H1 (cell line): ENCODE data around the gene TFF3. TPM values are rescaled to one million over a fixed set of nuclear protein-coding genes. Genes with fewer than 3 reads are reported as not detected.

ENCODE experiments used
- CTCF ChIA-PET: fragments of 300-600 bp; sonication (Branson Sonifier 250); formaldehyde crosslinking; loops from one replicate; lab custom pipeline; 2021; ENCODE audit not compliant: partially characterized antibody; lab: Charles Lee
- POLR2A ChIA-PET: fragments of 300-600 bp; sonication (Branson Sonifier 250); formaldehyde crosslinking; loops from one replicate; lab custom pipeline; 2021; ENCODE audit warnings: inconsistent platforms; ENCODE audit not compliant: partially characterized antibody; lab: Charles Lee
- DNase-seq, 2 experiments: peaks; one replicate each; pipeline versions ENCODE4 v3.0.0 to v3.0.0-alpha.2; 2010 to 2022; ENCODE audit warnings: low spot score in 2 of 2, low read depth in 1 of 2, mixed read lengths in 1 of 2
- FAIRE-seq: peaks from 2 replicates; lab custom pipeline; 2011; peaks lifted over from hg19 to GRCh38; lab: Jason Lieb, UNC
- H2AFZ ChIP-seq: 2 replicates; pipeline ENCODE4 v1.8.1; 2012; ENCODE audit warnings: low read length, inconsistent platforms
- H2AK5ac ChIP-seq: 2 replicates; pipeline ENCODE4 v1.6.1; 2013; ENCODE audit warnings: low read depth, low read length
- H2BK120ac ChIP-seq: replicated peaks from 2 replicates; pipeline ENCODE3; 2013; ENCODE audit warnings: low read depth, low read length, inconsistent platforms
- H2BK12ac ChIP-seq: 2 replicates; pipeline ENCODE4 v1.6.1; 2013; ENCODE audit warnings: low read depth, low read length
- H2BK15ac ChIP-seq: 2 replicates; pipeline ENCODE4 v1.6.1; 2013; ENCODE audit warnings: low read length
- H2BK20ac ChIP-seq: 2 replicates; pipeline ENCODE4 v1.6.1; 2013; ENCODE audit warnings: low read length
- H2BK5ac ChIP-seq: 2 replicates; pipeline ENCODE4 v1.6.1; 2013; ENCODE audit warnings: low read depth, low read length
- H3K14ac ChIP-seq: 2 replicates; pipeline ENCODE4 v1.6.1; 2013; ENCODE audit warnings: inconsistent platforms; ENCODE audit not compliant: insufficient read length
- H3K18ac ChIP-seq: 2 replicates; pipeline ENCODE4 v1.6.1; 2013; ENCODE audit warnings: low read length; ENCODE audit errors: extremely low read depth
- H3K23ac ChIP-seq: 2 replicates; pipeline ENCODE4 v1.6.1; 2013; ENCODE audit warnings: inconsistent platforms; ENCODE audit not compliant: insufficient read length
- H3K23me2 ChIP-seq: 2 replicates; pipeline ENCODE4 v1.6.1; 2013; ENCODE audit warnings: low read depth, low read length
- H3K27ac ChIP-seq: 2 replicates; pipeline ENCODE4 v1.6.1; 2011; ENCODE audit warnings: low read depth, low read length, inconsistent platforms
- H3K27me3 ChIP-seq, 4 experiments: replicated peaks in 1 of 4; 1 replicate in 1 of 4; 2 replicates in 3 of 4; pipeline versions ENCODE4 v1.6.1 to v1.8.1; 2011 to 2013; ENCODE audit warnings: low read length in 3 of 4, mild to moderate bottlenecking in 3 of 4, inconsistent platforms in 2 of 4, mixed read lengths in 2 of 4, moderate library complexity in 1 of 4; ENCODE audit not compliant: control insufficient read depth in 3 of 4, insufficient read depth in 3 of 4; ENCODE audit errors: extremely low read depth in 1 of 4
- H3K36me3 ChIP-seq, 4 experiments: 2 replicates each; pipeline versions ENCODE4 v1.6.1 to v1.8.1; 2011 to 2013; ENCODE audit warnings: mild to moderate bottlenecking in 4 of 4, low read length in 3 of 4, moderate library complexity in 2 of 4, control low read depth in 1 of 4, inconsistent platforms in 1 of 4; ENCODE audit not compliant: insufficient read depth in 4 of 4, control insufficient read depth in 2 of 4
- H3K4ac ChIP-seq: replicated peaks from 2 replicates; pipeline ENCODE3; 2013; ENCODE audit warnings: low read length, low read depth, mixed read lengths, inconsistent platforms; ENCODE audit not compliant: insufficient read length
- H3K4me1 ChIP-seq, 4 experiments: replicated peaks in 1 of 4; 1 replicate in 1 of 4; 2 replicates in 3 of 4; pipeline versions ENCODE4 v1.6.1 to v1.8.1; 2011 to 2013; ENCODE audit warnings: low read length in 3 of 4, inconsistent platforms in 2 of 4, mixed read lengths in 1 of 4; ENCODE audit not compliant: insufficient read depth in 4 of 4, control insufficient read depth in 3 of 4
- H3K4me2 ChIP-seq, 2 experiments: 2 replicates each; pipeline versions ENCODE4 v1.6.1 to v1.8.1; 2011 to 2013; ENCODE audit warnings: low read depth in 2 of 2, low read length in 2 of 2, control low read depth in 1 of 2, inconsistent platforms in 1 of 2, mild to moderate bottlenecking in 1 of 2; ENCODE audit not compliant: insufficient read depth in 1 of 2
- H3K4me3 ChIP-seq, 4 experiments: fragments of 200-600, 300-600 bp in 1 of 4; sonication (generic), shearing (Covaris generic), sonication (Bioruptor Twin) in 1 of 4; 2 replicates each; pipeline versions ENCODE4 v1.5.1 to v1.8.1; 2011 to 2016; ENCODE audit warnings: low read length in 4 of 4, low read depth in 3 of 4, control low read depth in 2 of 4, inconsistent platforms in 2 of 4, mild to moderate bottlenecking in 2 of 4, mixed read lengths in 1 of 4, moderate library complexity in 1 of 4; ENCODE audit not compliant: insufficient read depth in 2 of 4; ENCODE audit errors: extremely low read depth in 1 of 4
- H3K56ac ChIP-seq: replicated peaks from 2 replicates; pipeline ENCODE3; 2013; ENCODE audit warnings: low read depth, mild to moderate bottlenecking, mixed read lengths, low read length, inconsistent platforms; ENCODE audit not compliant: insufficient read length
- H3K79me1 ChIP-seq: 2 replicates; pipeline ENCODE4 v1.6.1; 2013; ENCODE audit warnings: low read depth, low read length, control low read depth
- H3K79me2 ChIP-seq, 2 experiments: 2 replicates each; pipeline versions ENCODE4 v1.6.1 to v1.8.1; 2012 to 2013; ENCODE audit warnings: low read length in 2 of 2, mild to moderate bottlenecking in 2 of 2, inconsistent platforms in 1 of 2; ENCODE audit not compliant: insufficient read depth in 2 of 2, control insufficient read depth in 1 of 2
- H3K9ac ChIP-seq, 4 experiments: replicated peaks in 1 of 4; 1 replicate in 1 of 4; 2 replicates in 3 of 4; pipeline versions ENCODE4 v1.6.1 to v1.8.1; 2011 to 2013; ENCODE audit warnings: low read depth in 3 of 4, low read length in 3 of 4, control low read depth in 2 of 4, mild to moderate bottlenecking in 2 of 4, moderate library complexity in 2 of 4, inconsistent platforms in 1 of 4; ENCODE audit errors: extremely low read depth in 1 of 4
- H3K9me3 ChIP-seq, 2 experiments: 2 replicates each; pipeline versions ENCODE4 v1.6.1 to v1.8.1; 2012 to 2013; ENCODE audit warnings: mild to moderate bottlenecking in 2 of 2, moderate library complexity in 2 of 2, control low read depth in 1 of 2, inconsistent platforms in 1 of 2, low read depth in 1 of 2, low read length in 1 of 2, mixed read lengths in 1 of 2; ENCODE audit not compliant: insufficient read depth in 2 of 2
- H4K20me1 ChIP-seq, 2 experiments: replicated peaks in 1 of 2; 2 replicates each; pipeline versions ENCODE3 to v1.8.1; 2011 to 2013; ENCODE audit warnings: inconsistent platforms in 2 of 2, low read length in 2 of 2, mild to moderate bottlenecking in 1 of 2; ENCODE audit not compliant: insufficient read depth in 2 of 2, control insufficient read depth in 1 of 2
- H4K5ac ChIP-seq: 2 replicates; pipeline ENCODE4 v1.6.1; 2013; ENCODE audit warnings: low read length, low read depth, mixed read lengths, inconsistent platforms; ENCODE audit not compliant: insufficient read length
- H4K8ac ChIP-seq: 2 replicates; pipeline ENCODE4 v1.8.0; 2013; ENCODE audit warnings: mild to moderate bottlenecking, moderate library complexity, low read length, inconsistent platforms; ENCODE audit not compliant: insufficient read depth; ENCODE audit errors: extremely low read depth
- H4K91ac ChIP-seq: replicated peaks from 2 replicates; pipeline ENCODE3; 2013; ENCODE audit warnings: low read length, mixed read lengths, inconsistent platforms; ENCODE audit not compliant: insufficient read length
- BACH1 ChIP-seq: IDR thresholded peaks from 2 replicates; pipeline ENCODE4 v1.6.1; 2012; ENCODE audit warnings: low read length, improper control_type of control experiment
- CREB1 ChIP-seq: IDR thresholded peaks from 2 replicates; pipeline ENCODE4 v1.6.1; 2012; ENCODE audit warnings: inconsistent platforms
- POLR2A ChIP-seq, 2 experiments: IDR thresholded peaks; 1 replicate in 1 of 2; 2 replicates in 1 of 2; pipeline ENCODE4 v1.6.1; 2011; ENCODE audit warnings: low read depth in 2 of 2, low read length in 2 of 2, mild to moderate bottlenecking in 2 of 2; ENCODE audit errors: control extremely low read depth in 1 of 2
- POLR2AphosphoS5 ChIP-seq: IDR thresholded peaks from 2 replicates; pipeline ENCODE4 v1.6.1; 2011; ENCODE audit warnings: low read depth, low read length
- RNF2 ChIP-seq: fragments of 200-900, 300-1000 bp; sonication (generic); IDR thresholded peaks from 2 replicates; pipeline ENCODE4 v1.7.1; 2016; ENCODE audit warnings: borderline replicate concordance, low read depth, mild to moderate bottlenecking, antibody characterized with exemption, low read length; ENCODE audit not compliant: poor library complexity, severe bottlenecking; ENCODE audit errors: missing control alignments
- SIX5 ChIP-seq: IDR thresholded peaks from 2 replicates; pipeline ENCODE4 v1.6.1; 2011; ENCODE audit warnings: mild to moderate bottlenecking, low read depth, low read length
- SP1 ChIP-seq: IDR thresholded peaks from 2 replicates; pipeline ENCODE4 v1.6.1; 2011; ENCODE audit warnings: low read depth, low read length
- SUZ12 ChIP-seq: fragments of 200-600 bp; sonication (generic); IDR thresholded peaks from 2 replicates; pipeline ENCODE4 v1.6.1; 2012; ENCODE audit warnings: mild to moderate bottlenecking, inconsistent platforms, low read length, moderate library complexity, mixed read lengths
- TBP ChIP-seq: IDR thresholded peaks from 2 replicates; pipeline ENCODE4 v1.6.1; 2011; ENCODE audit warnings: low read depth, low read length, improper control_type of control experiment
- TEAD4 ChIP-seq: IDR thresholded peaks from 2 replicates; pipeline ENCODE4 v1.6.1; 2012; ENCODE audit warnings: low read depth, low read length, inconsistent platforms, mixed read lengths
- ZNF274 ChIP-seq: IDR thresholded peaks from 2 replicates; pipeline ENCODE4 v1.7.0; 2012; ENCODE audit warnings: low read length, borderline replicate concordance; ENCODE audit errors: extremely low read depth
- WGBS, 2 experiments: shearing (Covaris generic) in 1 of 2; methylation state at CpG; one replicate each; pipeline versions ENCODE4 v1.1.6 to v1.1.7; 2013 to 2015; ENCODE audit warnings: low lambda C conversion rate in 2 of 2, mixed read lengths in 2 of 2, inconsistent platforms in 1 of 2, low coverage in 1 of 2, missing lambda C conversion rate in 1 of 2; ENCODE audit not compliant: insufficient replicate concordance in 2 of 2, insufficient coverage in 1 of 2, insufficient read length in 1 of 2; ENCODE audit errors: extremely low coverage in 1 of 2, missing lambda C conversion rate in 1 of 2; 5-methylcytosine and 5-hydroxymethylcytosine counted together
- polyA plus RNA-seq, 7 experiments: library from polyadenylated mRNA; depleted of rRNA in 3 of 7; stranded (reverse) in 5 of 7; unstranded in 2 of 7; fragments of >200 nt in 5 of 7; fragments of 200-250 nt in 2 of 7; gene quantifications; 1 replicate in 5 of 7; 2 replicates in 1 of 7; 4 replicates in 1 of 7; pipeline versions ENCODE4 v1.2.1 to v1.2.3, GENCODE V29; 2011 to 2013; ENCODE audit warnings: missing spikeins in 2 of 7, mixed read lengths in 2 of 7
- total RNA-seq: library from RNA; stranded (reverse); fragmentation: NEBNext Ultra II Directional; extraction: Animal tissue kit (Norgen Biotek cat#: 25700); gene quantifications from 2 replicates; pipeline ENCODE4 v1.2.1, GENCODE V29; 2021
- TF ChIP-seq, protein P1 (sequence below): IDR thresholded peaks from 2 replicates; pipeline ENCODE4 v1.6.1; 2012; ENCODE audit warnings: low read length, inconsistent platforms

TFF3 gene
- total and polyA plus RNA-seq, 2 of the 8 experiments (the other 6 are each of a cell fraction or from before 2014, with no cell fraction given): 1.7 to 6.7 TPM

DNA sequence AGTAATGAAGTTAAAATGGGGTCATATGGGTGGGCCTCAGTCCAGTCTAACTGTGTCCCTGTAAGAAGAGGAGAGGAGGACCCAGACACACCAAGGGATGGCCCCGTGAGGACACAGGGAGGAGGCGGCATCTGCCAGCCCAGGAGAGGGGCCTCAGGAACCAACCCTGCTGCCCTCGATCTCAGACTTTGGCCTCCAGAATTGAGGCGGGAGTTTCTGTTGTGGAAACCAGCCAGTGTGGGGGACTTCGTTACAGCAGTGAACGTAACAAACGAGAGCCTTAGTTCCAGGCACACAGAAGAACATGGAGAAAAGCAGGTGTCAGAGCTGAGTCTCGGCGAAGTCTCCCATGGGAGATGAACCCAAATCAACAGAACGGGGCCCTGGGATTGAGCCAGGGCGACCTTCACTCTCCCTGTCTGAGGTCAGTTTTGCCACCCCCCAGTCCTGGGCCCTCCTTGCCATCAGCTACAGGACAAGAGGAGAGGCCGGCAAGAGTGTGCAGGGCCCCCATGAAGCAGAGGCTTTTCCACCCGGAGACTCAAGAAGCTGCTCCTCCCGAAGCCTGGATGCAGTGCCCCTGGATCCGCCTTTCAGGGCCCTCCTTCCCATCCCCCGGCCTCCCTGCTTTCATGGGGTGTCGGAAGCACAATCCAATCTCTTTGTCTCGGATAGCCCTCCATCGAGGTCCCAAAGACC, 36.6 kb downstream of the TFF3 start:
- POLR2A ChIA-PET: interaction anchor here (1.5 kb wide), 1 partner anchor 9 kb away, joined by 4 read pairs; no protein-coding TSS in a partner anchor
- Histone ChIP-seq H2BK15ac (no peak overlapping the region), H3K79me2 (no peaks in the 10 kb centered on the region), H3K4me3 (no peak overlapping the region), H3K79me1 (no peaks in the 10 kb centered on the region), H3K14ac (no peak overlapping the region), H3K36me3 (no peaks in the 10 kb centered on the region), H4K8ac (peak overlapping the region; percentile 22), H2BK12ac (no peak overlapping the region), H3K18ac (no peak overlapping the region), H3K27ac (no peak overlapping the region), H4K91ac (no peak overlapping the region), H3K4me2 (no peak overlapping the region), H3K4ac (no peak overlapping the region), H2AFZ (no peak overlapping the region), H3K23me2 (no peaks in the 10 kb centered on the region), H3K9me3 (no peaks in the 10 kb centered on the region), H4K5ac (no peak overlapping the region), H3K23ac (no peak overlapping the region), H2BK20ac (no peak overlapping the region), H4K20me1 (no peaks in the 10 kb centered on the region), H2BK120ac (no peak overlapping the region), H3K27me3 (no peaks in the 10 kb centered on the region), H2AK5ac (no peak overlapping the region), H3K9ac (no peak overlapping the region), H2BK5ac (no peak overlapping the region), H3K4me1 (no peaks in the 10 kb centered on the region), H3K56ac (no peak overlapping the region)
- FAIRE-seq (no peak), DNase-seq (no peak)
- WGBS, 2 experiments: 85% methylated on average over 18 of the region's 19 CpGs; no CpG with 5 or more reads in 1 of the 2 experiments
- CTCF ChIA-PET: interaction anchor here (0.8 to 1.7 kb wide), 6 partner anchors 9 to 161 kb away, joined by 3 to 7 read pairs (median 4); no protein-coding TSS in a partner anchor
- TF ChIP-seq POLR2AphosphoS5 (no peak), SIX5 (no peak), POLR2A (IDR thresholded peaks at IDR 0.05; ENCODE audit: control extremely low read depth in 1 of 2, low read depth in 2 of 2, low read length in 2 of 2) (no peak), CREB1 (no peak), BACH1 (no peak), TBP (no peak), SUZ12 (no peak), ZNF274 (no peak), RNF2 (no peak), SP1 (no peak), TEAD4 (no peak)
- TF ChIP-seq, protein P1, sequence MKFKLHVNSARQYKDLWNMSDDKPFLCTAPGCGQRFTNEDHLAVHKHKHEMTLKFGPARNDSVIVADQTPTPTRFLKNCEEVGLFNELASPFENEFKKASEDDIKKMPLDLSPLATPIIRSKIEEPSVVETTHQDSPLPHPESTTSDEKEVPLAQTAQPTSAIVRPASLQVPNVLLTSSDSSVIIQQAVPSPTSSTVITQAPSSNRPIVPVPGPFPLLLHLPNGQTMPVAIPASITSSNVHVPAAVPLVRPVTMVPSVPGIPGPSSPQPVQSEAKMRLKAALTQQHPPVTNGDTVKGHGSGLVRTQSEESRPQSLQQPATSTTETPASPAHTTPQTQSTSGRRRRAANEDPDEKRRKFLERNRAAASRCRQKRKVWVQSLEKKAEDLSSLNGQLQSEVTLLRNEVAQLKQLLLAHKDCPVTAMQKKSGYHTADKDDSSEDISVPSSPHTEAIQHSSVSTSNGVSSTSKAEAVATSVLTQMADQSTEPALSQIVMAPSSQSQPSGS: no peak
